Right lung (tissue), 5 donors: ENCODE results near the gene XPR1. TPM values are rescaled to one million over a fixed set of nuclear protein-coding genes. Genes with fewer than 3 reads are reported as not detected.

Experiments used
- DNase-seq, 2 donors: peaks; one replicate each; pipeline ENCODE4 v3.0.0-alpha.2; 2013
- polyA plus RNA-seq, 5 donors: library from polyadenylated mRNA; unstranded; fragments of 120-200 nt; gene quantifications; one replicate each; pipeline versions ENCODE4 v1.2.1 to v1.2.3, GENCODE V29; 2013; ENCODE audit warnings: inconsistent platforms in 1 of 5, low replicate concordance in 1 of 5; ENCODE audit not compliant: insufficient read length in 5 of 5, insufficient read depth in 1 of 5

The XPR1 gene
- polyA plus RNA-seq, 5 donors: 18.8 to 32.2 (median 28.6) TPM

DNA sequence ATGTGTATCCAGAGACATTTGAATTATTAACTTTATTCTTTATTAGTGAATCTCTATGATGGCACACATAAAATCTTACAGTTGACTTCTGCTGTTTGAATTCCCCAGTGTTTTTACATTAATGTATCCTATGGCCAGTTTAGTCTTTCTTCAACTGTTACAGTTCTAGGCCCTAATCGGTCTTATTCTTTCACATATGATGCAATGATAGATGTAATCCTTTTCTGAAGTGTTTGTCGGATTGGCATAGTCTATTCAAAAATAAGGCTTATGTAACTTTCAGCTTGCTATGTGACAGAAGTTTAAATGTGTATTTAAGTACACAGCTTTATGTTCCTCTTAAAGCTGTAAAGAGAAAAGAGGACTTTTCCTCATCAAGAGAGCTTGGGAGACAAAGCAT, 254.5 kb downstream of the XPR1 start:
- no peak for DNase-seq

GRCh38 chr1:180887841-180888240, 256.0 kb downstream of the XPR1 start:
- no peak for DNase-seq

DNA sequence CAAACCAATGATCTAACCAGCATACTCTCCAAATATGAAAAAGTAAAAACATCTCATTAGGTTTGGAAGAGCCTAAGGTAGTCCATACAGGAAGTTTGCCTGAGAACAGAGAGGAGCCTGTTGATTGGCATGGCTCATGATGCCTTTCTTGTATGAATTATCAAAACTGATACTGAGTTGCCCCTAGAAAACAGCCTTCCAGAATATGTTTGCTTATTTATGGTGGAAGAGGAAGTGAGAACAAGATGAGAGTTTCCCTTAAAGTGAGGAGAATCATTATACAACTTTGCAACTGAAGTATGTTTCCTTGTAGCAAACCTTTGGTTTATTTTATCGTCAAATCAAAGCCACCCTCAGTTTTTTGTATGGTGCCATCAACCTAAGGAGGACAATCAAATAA, 257.0 kb downstream of the XPR1 start:
- no peak for DNase-seq

DNA sequence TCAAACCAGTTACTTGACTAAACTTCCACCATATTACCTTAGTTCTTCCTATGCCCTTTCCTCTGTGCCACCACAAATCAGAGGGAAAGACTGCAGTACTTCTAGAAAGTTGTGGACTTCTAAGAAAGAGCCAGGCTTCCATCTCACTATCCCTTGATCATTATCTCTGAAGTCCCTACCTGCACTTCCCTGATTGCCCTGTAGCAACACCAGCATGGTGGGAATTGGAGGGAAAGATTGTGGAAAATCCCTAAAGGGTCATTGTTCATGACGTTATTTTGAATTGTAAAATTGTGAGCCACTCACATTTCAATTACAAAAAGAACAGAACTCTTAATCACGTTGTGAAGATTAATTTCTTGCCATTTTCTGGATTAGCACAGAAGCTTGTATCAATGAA, 257.5 kb downstream of the XPR1 start:
- DNase-seq: no peak

GRCh38 chr1:180892272-180892671, 260.4 kb downstream of the XPR1 start:
- DNase-seq: no peak

GRCh38 chr1:180892675-180893074, 260.9 kb downstream of the XPR1 start:
- DNase-seq: no peak

- DNase-seq: no peak
Measured at GRCh38 chr1:180893614-180894013, 261.8 kb downstream of the XPR1 start.

- DNase-seq: no peak
Measured at GRCh38 chr1:180896161-180896560, 264.3 kb downstream of the XPR1 start.

- DNase-seq: peak; percentile 37 to 50
Measured at GRCh38 chr1:180898441-180899219, 266.8 kb downstream of the XPR1 start.

DNA sequence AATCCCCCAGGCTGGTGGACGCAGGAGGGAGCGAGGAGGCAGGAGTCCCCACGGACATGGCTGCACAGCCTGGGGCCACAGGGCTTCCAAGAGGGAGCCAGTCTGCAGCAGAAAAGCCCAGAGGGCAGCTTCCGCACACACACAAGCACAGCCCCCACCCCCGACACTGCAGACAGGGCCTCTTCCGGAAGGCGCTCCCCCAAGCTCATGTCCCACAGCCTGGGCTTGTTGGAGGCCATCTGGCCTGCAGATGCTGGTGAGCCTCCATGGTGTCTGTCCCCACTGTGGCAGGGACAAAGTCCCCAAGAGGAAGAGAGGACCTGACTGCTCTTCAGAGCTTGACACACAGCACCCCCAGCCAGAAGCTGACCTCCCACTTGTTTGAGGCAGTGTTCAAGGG, 267.4 kb downstream of the XPR1 start:
- no peak for DNase-seq

DNA sequence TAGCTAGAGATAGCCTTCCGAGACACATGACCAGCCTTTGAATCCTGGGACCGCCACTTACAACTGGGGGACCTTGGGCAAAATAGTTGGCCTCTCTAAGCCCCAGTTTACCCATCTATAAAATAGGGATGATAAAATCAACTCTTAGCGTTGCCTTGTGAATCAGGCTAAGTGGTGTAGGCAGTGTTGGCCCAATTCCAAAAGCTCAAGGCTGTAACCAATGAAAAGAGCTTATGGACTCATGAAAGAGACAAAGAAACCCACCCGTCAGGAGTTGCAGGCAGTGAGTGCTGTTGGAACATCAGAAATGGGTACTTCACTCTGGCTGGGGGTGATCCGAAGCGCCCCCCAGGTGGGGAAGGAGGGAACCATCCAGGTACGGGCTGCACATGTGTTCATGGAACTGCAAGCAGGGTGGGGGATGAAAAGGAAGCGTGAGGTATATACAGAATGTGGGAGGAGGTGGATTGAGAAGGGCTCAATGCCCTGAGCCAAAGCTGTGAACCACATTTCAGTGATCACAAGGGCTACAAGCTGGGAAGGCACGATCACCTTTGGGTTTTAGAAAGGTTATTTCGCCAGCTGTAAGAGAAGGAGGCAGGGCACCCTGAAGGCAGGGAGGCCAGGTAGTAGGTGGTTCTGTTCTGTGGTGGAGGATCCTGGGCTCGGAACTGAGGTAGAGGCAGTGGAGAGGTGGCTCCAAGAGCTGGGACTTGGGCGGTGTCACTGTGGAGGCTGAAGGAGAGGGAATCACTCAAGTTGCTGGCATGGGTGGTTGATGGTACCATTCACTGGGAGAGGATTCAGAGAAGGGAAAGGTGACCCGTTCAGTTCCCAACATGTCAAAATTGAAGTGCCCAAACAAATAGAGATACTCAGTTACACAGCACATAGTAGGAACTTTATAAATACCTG, 269.5 kb downstream of the XPR1 start:
- no peak for DNase-seq

GRCh38 chr1:180902541-180902940, 270.7 kb downstream of the XPR1 start:
- no peak for DNase-seq

- DNase-seq: no peak
Measured at GRCh38 chr1:180905927-180906326, 274.1 kb downstream of the XPR1 start.

GRCh38 chr1:180906511-180906910, 274.7 kb downstream of the XPR1 start:
- no peak for DNase-seq

DNA sequence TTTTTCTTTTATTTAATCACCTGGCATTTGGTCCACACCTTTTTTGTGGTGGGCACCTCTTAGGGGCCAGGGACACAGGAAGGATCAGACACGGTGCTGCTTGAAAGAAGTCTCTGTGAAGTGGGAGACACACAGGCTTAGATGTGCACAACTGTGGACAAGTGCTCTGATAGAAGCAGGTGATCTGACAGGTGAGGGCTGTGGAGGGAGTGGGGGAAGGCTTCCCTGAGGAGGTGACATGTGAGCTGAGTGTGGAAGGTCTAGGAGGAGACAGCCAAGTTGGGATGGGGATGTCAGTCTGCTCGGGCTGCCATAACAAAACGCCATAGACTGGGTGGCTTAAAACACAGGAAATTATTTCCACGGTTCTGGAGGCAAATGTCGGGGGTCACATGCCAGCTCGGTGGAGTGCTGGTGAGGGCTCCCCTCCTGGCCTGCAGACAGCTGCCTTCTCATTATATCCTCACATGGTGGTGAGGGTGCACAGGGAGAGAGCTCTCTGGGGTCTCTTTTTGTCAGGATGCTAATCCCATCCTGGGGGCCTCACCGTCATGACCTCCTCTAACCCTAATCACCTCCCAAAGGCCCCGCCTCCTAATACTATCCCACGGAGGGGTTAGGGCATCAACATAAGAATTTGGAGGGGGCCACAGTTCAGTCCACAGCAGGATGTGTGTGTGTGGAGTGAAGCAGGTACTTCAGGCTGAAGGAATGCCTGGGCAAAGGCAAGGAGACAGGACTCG, 275.7 kb downstream of the XPR1 start:
- no peak for DNase-seq

- no peak for DNase-seq
Measured at GRCh38 chr1:180908074-180908765, 276.4 kb downstream of the XPR1 start.

GRCh38 chr1:180909005-180909414, 277.2 kb downstream of the XPR1 start:
- no peak for DNase-seq

DNA sequence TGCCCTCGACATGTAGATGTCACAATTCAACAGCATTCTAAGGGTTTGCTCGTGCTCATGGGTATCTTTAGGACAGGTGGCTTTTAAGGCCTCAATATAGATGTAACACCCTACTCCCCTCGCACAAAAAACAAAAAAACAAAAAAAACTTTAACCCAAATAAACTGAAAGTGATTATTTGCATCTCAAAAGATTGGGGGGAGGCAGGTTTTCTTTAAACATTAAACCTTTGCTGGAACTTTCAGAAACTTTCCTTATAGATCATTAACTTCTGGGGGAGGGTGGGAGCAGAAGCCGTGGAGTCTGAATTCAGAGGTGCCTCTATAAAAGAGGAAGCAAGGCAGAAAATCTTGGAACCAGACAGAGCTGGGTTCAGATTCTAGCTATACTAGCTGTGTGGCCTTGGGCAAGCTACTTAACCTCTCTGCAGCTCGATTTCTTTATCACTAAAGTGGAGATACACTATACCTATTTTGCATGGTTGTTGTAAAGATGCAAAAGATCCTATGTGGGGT, 277.7 kb downstream of the XPR1 start:
- no peak for DNase-seq

- DNase-seq: peak in 1 of 2 donors; percentile 36
Measured at GRCh38 chr1:180911640-180912191, 279.9 kb downstream of the XPR1 start.

DNA sequence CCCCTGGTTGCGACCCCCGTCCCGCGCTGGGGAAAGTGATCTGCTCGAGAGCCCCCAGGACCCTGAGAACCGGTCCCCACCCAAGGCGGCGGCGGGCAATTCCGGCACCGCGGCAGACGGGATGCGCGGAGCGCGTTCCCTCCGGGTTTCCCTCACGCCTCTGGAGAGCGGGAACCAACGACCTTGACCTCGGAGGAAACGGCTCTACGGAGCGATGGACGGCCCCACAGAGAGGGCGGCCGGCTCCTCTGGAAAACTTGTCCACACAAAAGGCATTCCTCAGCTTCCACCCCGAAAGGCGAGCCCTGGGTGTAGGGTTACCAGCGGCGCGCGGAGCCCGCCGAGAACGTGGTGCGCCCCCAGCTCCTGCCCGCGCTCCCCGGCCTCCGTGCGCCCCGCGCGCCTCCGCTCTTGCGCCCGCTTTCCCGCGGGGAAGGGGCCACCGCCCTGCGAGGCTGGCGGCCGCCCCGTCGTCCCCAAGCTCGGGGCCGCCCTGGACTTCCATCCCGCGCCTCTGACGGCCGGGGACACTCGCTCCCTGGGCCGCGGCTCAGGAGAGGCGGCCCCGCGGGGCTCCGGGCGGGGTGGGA, 280.5 kb downstream of the XPR1 start:
- DNase-seq: peak; percentile 49 to 68
